Esophagus squamous epithelium (tissue), 5 donors: ENCODE data around the gene PTPRD. TPM values are rescaled to one million over a fixed set of nuclear protein-coding genes. Genes with fewer than 3 reads are reported as not detected.

Experiments
- DNase-seq: peaks from one replicate; lab custom pipeline; 2025; lab: John Stamatoyannopoulos, UW
- H3K27ac ChIP-seq, 4 donors: fragments of 200-600 bp; sonication (generic); one replicate each; pipeline ENCODE4 v1.5.1; 2016 to 2019; ENCODE audit warnings: mild to moderate bottlenecking in 1 of 4
- H3K27me3 ChIP-seq, 4 donors: fragments of 200-600 bp; sonication (generic); 1 replicate in 3 of 4; 2 replicates in 1 of 4; pipeline versions ENCODE4 v1.5.1 to v1.6.0; 2017 to 2021; ENCODE audit warnings: antibody characterized with exemption in 1 of 4
- H3K36me3 ChIP-seq, 3 donors: fragments of 200-600 bp; sonication (generic); one replicate each; pipeline ENCODE4 v1.5.1; 2016 to 2019
- H3K4me1 ChIP-seq, 3 donors: fragments of 200-600 bp; sonication (generic); one replicate each; pipeline ENCODE4 v1.5.1; 2017 to 2019
- H3K4me3 ChIP-seq, 4 donors: fragments of 200-600 bp; sonication (generic); 1 replicate in 3 of 4; 2 replicates in 1 of 4; pipeline ENCODE4 v1.5.1; 2016 to 2019; ENCODE audit warnings: mild to moderate bottlenecking in 2 of 4, moderate library complexity in 1 of 4
- H3K9me3 ChIP-seq, 3 donors: fragments of 200-600 bp; sonication (generic); one replicate each; pipeline ENCODE4 v1.5.1; 2016 to 2019
- CTCF ChIP-seq, 6 experiments: fragments of 450-650 bp in 4 of 6; fragments of 200-600 bp in 2 of 6; sonication (generic) in 2 of 6; IDR thresholded peaks; one replicate each; pipeline ENCODE4 v1.5.1; 2016 to 2019; ENCODE audit warnings: antibody characterized with exemption in 6 of 6, mild to moderate bottlenecking in 4 of 6, moderate library complexity in 4 of 6
- POLR2A ChIP-seq, 4 donors: fragments of 450-650 bp; IDR thresholded peaks; one replicate each; pipeline ENCODE4 v1.6.1; 2017; ENCODE audit warnings: antibody characterized with exemption in 4 of 4, mild to moderate bottlenecking in 4 of 4, moderate library complexity in 3 of 4
- WGBS, 2 donors: methylation state at CpG; one replicate each; pipeline ENCODE4 v1.1.5; 2018; 5-methylcytosine and 5-hydroxymethylcytosine counted together
- intact Hi-C: fragments of 100-400 bp; cut with DNase I; formaldehyde crosslinking; loops from one replicate; pipeline ENCODE4 v1.15.0; 2022
- total RNA-seq, 4 donors: library from RNA; depleted of rRNA; stranded (reverse); fragments of >200 nt; gene quantifications; one replicate each; pipeline ENCODE4 v1.1.0, GENCODE V29; 2016
- donor health status: DM: yes; HTN: yes; CAD: no.

Gene PTPRD
- total RNA-seq, 4 donors from 2014 or later: 0.23 to 16.3 (median 6.6) TPM

GRCh38 chr9:9998491-9999287 is 614.1 kb downstream of the PTPRD start:
- no peaks in the 10 kb centered on the region for H3K9me3 ChIP-seq
- no peak overlapping the region for H3K4me3 ChIP-seq
- H3K27me3 ChIP-seq: no peaks in the 10 kb centered on the region
- DNase-seq: no peak
- no peak overlapping the region for H3K27ac ChIP-seq
- intact Hi-C loops: no loop called here
- H3K36me3 ChIP-seq: no peaks in the 10 kb centered on the region
- TF ChIP-seq CTCF (IDR thresholded peaks at IDR 0.05) (no peak), POLR2A (IDR thresholded peaks at IDR 0.05) (no peak)
- 25 to 42% methylated on average over 8 of the region's 8 CpGs for WGBS, 2 donors
- no peaks in the 10 kb centered on the region for H3K4me1 ChIP-seq

- 42 to 54% methylated on average over 2 of the region's 2 CpGs for WGBS, 2 donors
- Histone ChIP-seq H3K4me3 (no peak overlapping the region), H3K27me3 (no peaks in the 10 kb centered on the region), H3K36me3 (no peaks in the 10 kb centered on the region), H3K9me3 (no peaks in the 10 kb centered on the region), H3K27ac (no peak overlapping the region), H3K4me1 (no peaks in the 10 kb centered on the region)
- intact Hi-C loops: no loop called here
- no peak for DNase-seq
- no peak for TF ChIP-seq CTCF (IDR thresholded peaks at IDR 0.05)
- TF ChIP-seq POLR2A (IDR thresholded peaks at IDR 0.05): no peak
Observed at GRCh38 chr9:9997585-9997984, 615.2 kb downstream of the PTPRD start.

- Histone ChIP-seq H3K36me3 (no peaks in the 10 kb centered on the region), H3K9me3 (no peaks in the 10 kb centered on the region), H3K27ac (no peak overlapping the region), H3K4me1 (no peaks in the 10 kb centered on the region), H3K27me3 (no peaks in the 10 kb centered on the region), H3K4me3 (no peak overlapping the region)
- DNase-seq: no peak
- intact Hi-C loops: no loop called here
- no peak for TF ChIP-seq POLR2A (IDR thresholded peaks at IDR 0.05)
- TF ChIP-seq CTCF (IDR thresholded peaks at IDR 0.05): no peak
Observed at GRCh38 chr9:9996259-9996658, 616.5 kb downstream of the PTPRD start.

- H3K4me1 ChIP-seq: no peaks in the 10 kb centered on the region
- no peaks in the 10 kb centered on the region for H3K27me3 ChIP-seq
- DNase-seq: no peak
- no peak overlapping the region for H3K27ac ChIP-seq
- no peak for TF ChIP-seq POLR2A (IDR thresholded peaks at IDR 0.05)
- TF ChIP-seq CTCF (IDR thresholded peaks at IDR 0.05): no peak
- H3K9me3 ChIP-seq: no peaks in the 10 kb centered on the region
- H3K4me3 ChIP-seq: no peak overlapping the region
- intact Hi-C loops: no loop called here
- 84 to 95% methylated on average over 1 of the region's 1 CpG for WGBS, 2 donors
- no peaks in the 10 kb centered on the region for H3K36me3 ChIP-seq
Observed at GRCh38 chr9:9992936-9993335, 619.9 kb downstream of the PTPRD start.

- Histone ChIP-seq H3K36me3 (no peaks in the 10 kb centered on the region), H3K4me1 (no peaks in the 10 kb centered on the region), H3K27ac (no peak overlapping the region), H3K9me3 (no peaks in the 10 kb centered on the region), H3K27me3 (no peaks in the 10 kb centered on the region), H3K4me3 (no peak overlapping the region)
- WGBS, 2 donors: 68 to 70% methylated on average over 6 of the region's 6 CpGs
- intact Hi-C loops: no loop called here
- no peak for DNase-seq
- TF ChIP-seq CTCF (IDR thresholded peaks at IDR 0.05): no peak
- TF ChIP-seq POLR2A (IDR thresholded peaks at IDR 0.05): no peak
Observed at GRCh38 chr9:9973062-9973461, 639.7 kb downstream of the PTPRD start.
